ENCODE measurements around the gene PACSIN1.

Gene PACSIN1

DNA sequence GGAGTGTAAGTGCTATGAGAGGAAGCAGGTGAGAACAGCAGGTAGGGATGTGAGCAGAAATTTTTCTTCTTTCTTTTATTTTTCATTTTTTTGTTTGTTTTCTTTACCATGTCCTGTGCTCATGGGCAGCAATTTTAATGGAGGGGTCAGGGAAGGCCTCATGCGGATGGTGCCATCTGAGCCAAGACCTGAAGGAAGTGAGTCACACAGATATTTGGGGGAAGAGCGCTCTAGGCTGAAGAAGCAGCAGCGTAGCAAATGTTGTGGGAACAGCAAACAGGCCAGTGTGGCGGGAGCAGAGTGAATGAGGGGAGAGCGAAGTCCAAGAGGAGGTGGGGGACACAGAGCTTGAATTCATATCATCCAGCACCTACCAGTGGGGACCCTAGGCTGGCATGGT, 77.5 kb downstream of the PACSIN1 start:
- no peak for DNase-seq (ENCODE audit: low read depth in 2 of 3, low spot score in 2 of 3)

- no peak for DNase-seq (ENCODE audit: low read depth in 2 of 3, low spot score in 2 of 3)
Observed at GRCh38 chr6:34544052-34544604, 78.3 kb downstream of the PACSIN1 start.

- no peak for DNase-seq (ENCODE audit: low read depth in 2 of 3, low spot score in 2 of 3)
Observed at GRCh38 chr6:34544776-34545471, 79.0 kb downstream of the PACSIN1 start.

DNA sequence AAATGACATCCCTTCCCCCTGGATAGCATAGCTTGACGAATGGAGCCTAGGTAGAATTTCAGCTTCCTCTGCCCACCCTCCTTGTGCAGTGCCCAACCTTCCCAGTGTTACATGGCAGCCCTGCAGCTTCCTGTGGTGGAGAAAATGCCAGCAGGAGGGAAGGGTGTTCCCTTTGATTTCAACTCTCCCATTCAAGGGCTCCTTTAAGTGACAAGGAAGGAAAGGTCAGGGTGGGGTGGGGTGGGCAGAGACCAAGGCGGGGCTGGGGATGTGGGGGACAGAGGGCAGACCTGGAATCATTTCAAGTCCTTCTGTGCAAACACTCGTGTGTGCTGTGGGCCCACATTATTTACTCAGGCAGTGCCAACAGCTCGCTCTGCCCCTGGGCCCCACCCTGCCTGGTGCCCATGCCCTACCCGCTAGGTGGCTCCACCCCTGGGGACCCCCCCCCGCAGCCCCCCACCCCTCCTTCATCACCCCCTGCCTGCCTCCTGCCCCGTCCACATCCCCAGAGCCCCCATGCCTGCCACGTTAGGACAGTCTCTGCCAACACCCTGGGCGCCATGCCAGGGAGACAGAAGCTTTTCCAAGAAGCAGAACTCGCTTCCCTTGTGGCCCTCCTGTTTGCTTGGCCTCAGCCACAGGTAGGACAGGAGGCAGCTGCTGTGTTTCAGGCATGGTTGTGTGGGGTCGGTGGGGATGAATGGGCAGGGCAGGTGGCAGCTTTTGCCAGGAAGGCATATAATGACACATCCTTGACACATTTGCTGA, 80.9 kb downstream of the PACSIN1 start:
- no peak for DNase-seq (ENCODE audit: low read depth in 2 of 3, low spot score in 2 of 3)

DNA sequence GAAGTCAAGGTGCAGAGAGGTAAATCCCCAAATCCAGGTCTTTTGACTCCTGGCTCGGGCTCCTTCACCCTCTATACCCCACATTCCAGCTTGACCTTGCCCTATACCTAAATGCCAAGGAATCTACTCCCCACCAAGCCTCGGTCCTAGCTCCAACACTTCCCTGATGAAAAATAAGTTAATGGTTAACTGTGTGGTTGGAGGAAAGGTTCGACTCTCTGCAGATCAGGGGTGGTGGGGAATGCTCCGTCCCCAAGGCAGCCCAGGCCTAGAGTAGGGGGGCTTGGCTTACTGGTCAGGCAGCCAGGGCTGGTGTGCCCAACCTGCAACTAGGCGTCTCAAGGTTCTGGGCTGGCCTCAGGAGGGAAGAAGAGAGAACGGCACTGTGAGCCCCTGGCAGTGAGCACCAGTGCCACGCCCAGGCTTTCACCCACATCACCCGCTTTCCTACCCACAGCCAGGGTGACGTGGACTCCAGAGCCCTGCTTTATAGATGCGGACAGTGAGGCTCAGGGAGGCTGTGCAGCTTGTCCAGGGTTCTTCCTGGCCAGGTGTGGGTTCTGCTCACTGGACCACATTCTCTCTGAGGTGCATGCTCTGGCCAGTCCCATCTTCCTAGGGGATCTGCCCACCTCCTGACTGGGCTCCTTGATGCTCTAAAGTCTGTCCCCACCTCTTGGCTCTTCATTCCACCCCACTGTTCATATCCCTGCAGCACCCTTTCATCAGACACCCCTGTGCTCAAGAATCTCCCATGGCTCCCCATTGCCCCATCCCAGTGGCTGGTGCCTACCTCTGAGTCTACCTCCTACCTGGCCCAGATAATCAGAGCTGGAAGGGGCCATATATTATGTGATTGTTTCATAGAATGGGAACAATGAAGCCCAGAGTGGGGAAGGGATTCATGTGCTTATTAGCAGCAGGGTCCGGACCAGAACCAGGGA, 82.1 kb downstream of the PACSIN1 start:
- no peak for DNase-seq (ENCODE audit: low read depth in 2 of 3, low spot score in 2 of 3)

- no peak for DNase-seq (ENCODE audit: low read depth in 2 of 3, low spot score in 2 of 3)
Observed at GRCh38 chr6:34549026-34549803, 83.3 kb downstream of the PACSIN1 start.

DNA sequence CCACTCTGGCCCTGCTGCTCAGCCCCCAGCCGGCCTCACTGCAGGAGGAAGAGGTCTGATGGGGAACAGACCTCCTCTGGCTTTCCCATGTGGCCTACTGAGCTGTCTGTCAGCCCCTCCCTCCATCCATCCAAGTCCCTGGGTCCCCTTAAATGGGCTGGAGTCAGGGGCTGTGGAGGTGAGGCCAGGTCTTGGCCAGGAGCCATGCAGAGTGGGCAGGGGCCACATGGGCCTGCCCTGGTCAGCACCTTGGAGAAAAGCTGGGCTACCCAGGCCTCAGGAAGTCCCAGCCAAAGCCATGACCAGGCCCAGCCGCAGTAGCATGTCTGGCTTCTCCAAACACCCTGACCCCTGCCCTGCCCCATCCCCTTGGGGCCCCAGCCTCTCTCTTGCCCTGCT, 83.9 kb downstream of the PACSIN1 start:
- no peak for DNase-seq (ENCODE audit: low read depth in 2 of 3, low spot score in 2 of 3)

DNA sequence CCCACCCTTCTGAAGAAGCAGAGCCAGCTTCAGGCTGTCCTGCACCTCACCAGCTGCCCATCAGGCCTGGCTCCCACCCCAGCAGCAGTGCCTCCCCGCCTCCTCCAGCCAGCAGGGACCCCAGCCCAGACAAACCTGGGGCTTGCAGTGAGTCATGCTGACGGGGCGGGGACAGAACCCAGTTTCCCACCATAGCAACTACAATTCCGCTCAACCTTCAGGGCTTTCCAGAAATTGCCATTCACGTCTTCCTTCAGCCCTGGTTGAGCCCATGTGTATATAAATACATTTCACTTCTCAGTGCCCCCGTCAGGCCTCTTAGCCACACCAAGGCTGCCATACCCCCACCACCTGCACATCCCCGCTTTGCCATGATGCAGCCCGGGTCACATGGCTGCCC, 85.8 kb downstream of the PACSIN1 start:
- no peak for DNase-seq (ENCODE audit: low read depth in 2 of 3, low spot score in 2 of 3)

DNA sequence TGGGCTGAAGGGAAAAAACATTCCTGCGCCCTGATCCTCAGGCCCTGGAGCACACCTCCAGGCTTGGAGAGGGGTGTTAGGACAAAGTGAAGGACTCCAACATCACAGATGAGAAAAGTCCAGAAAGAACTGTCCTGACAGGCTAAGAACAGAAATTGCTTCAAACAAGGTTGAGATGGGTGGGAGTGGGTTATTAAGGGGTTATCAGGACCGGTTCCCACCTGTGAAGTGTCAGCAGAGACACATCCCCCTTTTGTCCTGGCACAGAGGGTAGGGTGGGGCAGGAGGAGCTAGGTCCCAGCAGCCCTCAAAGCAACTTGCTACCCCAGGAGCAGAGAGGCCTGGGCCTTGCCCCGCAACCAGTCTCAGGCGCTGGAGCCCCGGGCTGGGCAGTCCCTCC, 86.7 kb downstream of the PACSIN1 start:
- DNase-seq (ENCODE audit: low read depth in 2 of 3, low spot score in 2 of 3): no peak

GRCh38 chr6:34553146-34553545, 87.3 kb downstream of the PACSIN1 start:
- no peak for DNase-seq (ENCODE audit: low read depth in 2 of 3, low spot score in 2 of 3)

- no peak for DNase-seq (ENCODE audit: low read depth in 2 of 3, low spot score in 2 of 3)
Observed at GRCh38 chr6:34553750-34554149, 87.9 kb downstream of the PACSIN1 start.

DNA sequence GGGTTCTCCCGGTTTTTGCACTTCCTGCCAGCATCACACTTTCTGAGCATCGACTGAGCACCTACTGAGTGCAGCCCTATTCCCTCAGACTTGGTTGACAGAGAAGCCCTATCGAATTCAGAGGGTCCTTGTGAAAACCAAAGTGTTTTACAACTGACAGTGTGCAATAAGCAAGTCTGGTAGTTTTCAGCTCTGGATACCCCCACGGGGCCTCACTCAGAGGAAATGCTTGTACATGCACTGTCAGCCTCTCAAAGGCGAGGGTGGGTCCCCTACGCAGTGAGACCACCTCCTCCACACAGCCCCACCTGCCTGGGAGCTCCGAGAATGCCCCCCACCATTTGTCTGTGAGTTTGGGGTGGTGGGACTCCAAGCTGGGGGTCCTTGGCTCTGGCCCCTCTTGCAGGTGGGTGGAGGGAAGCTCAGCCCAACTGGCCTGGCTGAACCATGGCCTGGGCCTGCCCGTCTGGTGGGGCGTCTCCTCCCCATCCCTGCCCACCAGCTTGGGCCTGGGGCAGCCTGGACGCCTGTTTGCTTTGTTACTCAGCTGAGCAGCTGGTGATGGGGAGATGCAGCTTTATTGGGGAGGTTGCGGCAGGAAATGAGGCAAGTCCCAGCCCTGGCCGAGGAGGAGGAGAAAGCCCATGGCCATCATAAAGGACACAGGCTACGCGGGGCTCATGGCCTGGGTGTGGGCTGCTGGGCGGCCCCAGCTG, 88.6 kb downstream of the PACSIN1 start:
- no peak for DNase-seq (ENCODE audit: low read depth in 2 of 3, low spot score in 2 of 3)

GRCh38 chr6:34555007-34555322, 89.1 kb downstream of the PACSIN1 start:
- no peak for DNase-seq (ENCODE audit: low read depth in 2 of 3, low spot score in 2 of 3)

DNA sequence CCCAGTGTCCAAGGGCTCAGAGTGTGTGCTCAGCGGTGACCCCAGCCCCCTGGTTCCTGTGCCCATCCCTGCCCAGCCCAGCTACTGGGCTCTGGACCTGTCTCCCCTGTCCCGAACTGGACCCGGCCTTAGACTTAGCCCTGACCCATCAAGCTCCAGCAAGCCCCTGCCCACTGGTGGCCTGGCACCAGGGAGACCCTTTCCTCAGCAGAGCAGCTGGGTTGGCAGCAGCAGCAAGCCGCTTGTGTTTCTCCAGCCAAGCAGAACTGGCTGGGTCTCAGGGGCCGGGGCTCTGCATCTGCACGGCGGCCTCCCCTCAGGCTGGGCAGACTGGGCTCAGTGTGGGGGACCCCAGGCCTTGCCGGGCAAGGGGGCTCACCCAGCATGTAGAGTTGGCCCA, 89.5 kb downstream of the PACSIN1 start:
- no peak for DNase-seq (ENCODE audit: low read depth in 2 of 3, low spot score in 2 of 3)

DNA sequence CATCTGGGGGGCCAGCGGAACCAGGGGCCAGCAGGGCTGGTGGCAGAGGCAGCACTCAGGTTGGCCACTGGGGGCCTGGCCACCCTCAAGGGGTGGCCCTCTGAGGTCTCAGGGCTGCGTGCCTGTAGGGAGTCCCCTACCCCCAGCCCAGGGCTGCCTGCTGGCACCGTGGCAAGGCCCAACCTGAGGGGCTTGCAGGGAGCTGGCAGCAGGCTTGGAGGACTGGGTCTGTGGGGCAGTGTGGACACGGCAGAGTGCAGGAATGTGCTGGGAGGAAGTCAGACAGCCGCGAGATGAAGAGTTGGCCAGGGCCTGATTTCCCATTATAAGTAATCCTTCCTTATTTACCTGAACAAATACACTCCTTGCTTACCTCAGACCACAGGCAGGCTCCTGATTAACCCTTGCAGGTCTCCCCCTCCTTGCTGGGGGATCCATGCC, 90.2 kb downstream of the PACSIN1 start, which contains the start of gene SPDEF:
TSS of gene SPDEF (minus strand) at position 299 of the 441 bp plus-strand sequence. CDS start 11,874 bp downstream, outside the sequence.
- DNase-seq (ENCODE audit: low read depth in 2 of 3, low spot score in 2 of 3): no peak

DNA sequence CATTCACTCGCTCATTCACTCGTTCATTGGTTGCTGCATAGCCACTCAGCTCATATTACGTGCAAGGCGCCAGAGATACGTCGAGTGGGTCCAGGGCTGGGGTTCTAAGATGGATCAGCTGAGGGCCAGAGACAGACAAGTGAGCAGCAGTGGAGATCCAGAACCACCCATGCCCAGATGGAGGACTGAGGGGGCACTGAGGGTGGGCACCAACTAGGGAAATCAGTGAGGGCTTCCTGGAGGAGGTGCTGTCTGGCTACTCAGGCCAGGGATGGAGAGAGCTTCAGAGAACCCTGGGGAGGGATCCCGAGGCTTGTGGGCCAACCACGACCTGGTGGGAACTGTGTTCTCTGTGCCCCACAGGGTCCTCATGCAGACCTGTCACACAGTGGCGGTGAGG, 90.6 kb downstream of the PACSIN1 start:
- no peak for DNase-seq (ENCODE audit: low read depth in 2 of 3, low spot score in 2 of 3)

- no peak for DNase-seq (ENCODE audit: low read depth in 2 of 3, low spot score in 2 of 3)
Observed at GRCh38 chr6:34557228-34557627, 91.4 kb downstream of the PACSIN1 start.

GRCh38 chr6:34558172-34558714, 92.4 kb downstream of the PACSIN1 start:
- no peak for DNase-seq (ENCODE audit: low read depth in 2 of 3, low spot score in 2 of 3)

DNA sequence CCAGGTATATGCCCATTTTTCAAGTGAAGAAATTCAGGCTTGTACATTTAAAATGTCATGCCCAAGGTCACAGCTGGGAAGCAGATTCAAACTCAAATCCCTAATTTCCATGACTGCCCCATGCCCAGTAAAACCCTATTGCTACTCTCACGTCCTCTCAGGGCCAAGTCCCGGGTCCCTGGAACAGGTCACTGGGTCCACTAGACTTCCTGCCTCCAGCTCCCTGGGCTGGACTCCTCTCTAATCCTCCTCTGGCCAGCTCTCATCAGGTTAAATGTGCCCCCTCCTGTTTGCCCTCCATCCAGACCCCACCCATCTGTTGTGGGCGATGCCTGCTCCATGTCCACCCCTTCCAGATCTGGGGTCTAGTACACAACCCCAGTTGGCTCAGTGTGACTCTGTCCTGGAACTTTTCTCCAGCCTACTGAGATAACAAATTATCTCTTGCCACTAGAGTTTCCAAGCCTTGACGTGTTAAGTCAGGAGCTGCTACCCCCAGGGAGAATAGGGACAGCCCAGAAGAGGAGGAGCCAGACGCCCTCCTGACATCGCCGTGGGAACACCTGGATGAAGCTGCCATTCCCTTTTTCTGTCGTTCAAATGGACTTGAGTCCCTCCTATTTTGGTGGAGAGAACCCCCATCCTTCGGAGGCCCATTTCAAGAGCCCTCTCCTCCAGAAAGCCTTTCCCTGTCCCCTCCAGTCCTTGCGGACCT, 93.9 kb downstream of the PACSIN1 start:
- DNase-seq (ENCODE audit: low read depth in 2 of 3, low spot score in 2 of 3): no peak
